Keratinocyte (primary cell): ENCODE data around the gene MED23. TPM values are rescaled to one million over a fixed set of nuclear protein-coding genes. Genes with fewer than 3 reads are reported as not detected.
"Not testable (repeated sequence)": the region's sequence is repeated elsewhere in the genome, so short reads cannot be mapped to it uniquely, and the experiment has no call there.

ENCODE experiments used
- DNase-seq: peaks from one replicate; pipeline ENCODE4 v3.0.0-alpha.2; 2011; ENCODE audit warnings: low read depth, missing footprints, low spot score
- FAIRE-seq: peaks from 2 replicates; lab custom pipeline; 2011; peaks lifted over from hg19 to GRCh38; lab: Jason Lieb, UNC
- H2AFZ ChIP-seq: 2 replicates; pipeline ENCODE4 v1.6.0; 2012; ENCODE audit warnings: low read length, control low read depth, inconsistent platforms; ENCODE audit not compliant: control insufficient read depth
- H3K27ac ChIP-seq: 2 replicates; pipeline ENCODE4 v1.5.1; 2011; ENCODE audit warnings: low read length; ENCODE audit not compliant: control insufficient read depth, insufficient read depth
- H3K27me3 ChIP-seq: 3 replicates; pipeline ENCODE4 v1.6.0; 2011; ENCODE audit warnings: low read length; ENCODE audit not compliant: control insufficient read depth, insufficient read depth; ENCODE audit errors: extremely low read depth
- H3K36me3 ChIP-seq, 2 experiments: 2 replicates in 1 of 2; 3 replicates in 1 of 2; pipeline ENCODE4 v1.5.1; 2011; ENCODE audit warnings: low read length in 2 of 2, mild to moderate bottlenecking in 1 of 2; ENCODE audit not compliant: control insufficient read depth in 2 of 2, insufficient read depth in 2 of 2; ENCODE audit errors: extremely low read depth in 1 of 2
- H3K4me1 ChIP-seq: 3 replicates; pipeline ENCODE4 v1.5.1; 2011; ENCODE audit warnings: low read length; ENCODE audit not compliant: control insufficient read depth, insufficient read depth; ENCODE audit errors: extremely low read depth
- H3K4me2 ChIP-seq: 3 replicates; pipeline ENCODE4 v1.6.0; 2011; ENCODE audit warnings: low read depth, low read length; ENCODE audit not compliant: control insufficient read depth, insufficient read depth; ENCODE audit errors: extremely low read depth
- H3K4me3 ChIP-seq, 3 experiments: fragments of 200-600 bp in 1 of 3; sonication (generic) in 1 of 3; 2 replicates in 2 of 3; 3 replicates in 1 of 3; pipeline ENCODE4 v1.5.1; 2011 to 2016; ENCODE audit warnings: low read length in 3 of 3, mild to moderate bottlenecking in 3 of 3, control low read depth in 2 of 3, inconsistent platforms in 1 of 3, low read depth in 1 of 3, mixed read lengths in 1 of 3, mixed run types in 1 of 3, moderate library complexity in 1 of 3; ENCODE audit not compliant: control insufficient read depth in 2 of 3, insufficient read depth in 2 of 3; ENCODE audit errors: extremely low read depth in 1 of 3
- H3K79me2 ChIP-seq: 2 replicates; pipeline ENCODE4 v1.6.0; 2012; ENCODE audit warnings: low read length; ENCODE audit not compliant: control insufficient read depth, insufficient read depth
- H3K9ac ChIP-seq: 3 replicates; pipeline ENCODE4 v1.6.0; 2011; ENCODE audit warnings: low read length; ENCODE audit not compliant: control insufficient read depth, insufficient read depth; ENCODE audit errors: extremely low read depth
- H3K9me1 ChIP-seq: 3 replicates; pipeline ENCODE4 v1.6.0; 2011; ENCODE audit warnings: low read length; ENCODE audit not compliant: control insufficient read depth, insufficient read depth; ENCODE audit errors: extremely low read depth
- H3K9me3 ChIP-seq: 2 replicates; pipeline ENCODE4 v1.5.1; 2012; ENCODE audit warnings: low read depth, low read length; ENCODE audit not compliant: control insufficient read depth
- H4K20me1 ChIP-seq: 3 replicates; pipeline ENCODE4 v1.6.0; 2011; ENCODE audit warnings: low read length; ENCODE audit not compliant: control insufficient read depth, insufficient read depth; ENCODE audit errors: extremely low read depth
- CTCF ChIP-seq, 3 experiments: IDR thresholded peaks in 1 of 3; conservative IDR thresholded peaks in 1 of 3; optimal IDR thresholded peaks in 1 of 3; 2 replicates in 2 of 3; 3 replicates in 1 of 3; pipeline versions ENCODE3 to v1.5.1; 2011; ENCODE audit warnings: low read length in 3 of 3, mild to moderate bottlenecking in 3 of 3, moderate library complexity in 2 of 3, control low read depth in 1 of 3, inconsistent platforms in 1 of 3; ENCODE audit not compliant: insufficient read depth in 2 of 3; ENCODE audit errors: extremely low read depth in 1 of 3
- EZH2 ChIP-seq: IDR thresholded peaks from one replicate; pipeline ENCODE4 v1.6.1; 2012; ENCODE audit warnings: inconsistent platforms, mild to moderate bottlenecking, low read length, moderate library complexity
- dilution Hi-C: fragments of 300-500 bp; cut with MboI; formaldehyde crosslinking; loops from one replicate; pipeline ENCODE4 v1.7.0; 2020; ENCODE audit warnings: low sequenced_read_pairs; ENCODE audit not compliant: extremely low pct_ligation_motif_present
- polyA plus RNA-seq, 5 experiments: library from polyadenylated mRNA; depleted of rRNA in 3 of 5; stranded (reverse) in 3 of 5; stranded (forward) in 1 of 5; unstranded in 1 of 5; fragments of >200 nt; gene quantifications; 1 replicate in 1 of 5; 2 replicates in 3 of 5; 3 replicates in 1 of 5; pipeline versions ENCODE4 v1.2.1 to v1.2.3, GENCODE V29; 2011 to 2012; ENCODE audit warnings: missing spikeins in 2 of 5, low read depth in 1 of 5, low replicate concordance in 1 of 5

The MED23 gene
- polyA plus RNA-seq, 1 donor (not counting 4 experiments of a cell fraction or from before 2014, with no cell fraction given): 24.9 TPM

DNA sequence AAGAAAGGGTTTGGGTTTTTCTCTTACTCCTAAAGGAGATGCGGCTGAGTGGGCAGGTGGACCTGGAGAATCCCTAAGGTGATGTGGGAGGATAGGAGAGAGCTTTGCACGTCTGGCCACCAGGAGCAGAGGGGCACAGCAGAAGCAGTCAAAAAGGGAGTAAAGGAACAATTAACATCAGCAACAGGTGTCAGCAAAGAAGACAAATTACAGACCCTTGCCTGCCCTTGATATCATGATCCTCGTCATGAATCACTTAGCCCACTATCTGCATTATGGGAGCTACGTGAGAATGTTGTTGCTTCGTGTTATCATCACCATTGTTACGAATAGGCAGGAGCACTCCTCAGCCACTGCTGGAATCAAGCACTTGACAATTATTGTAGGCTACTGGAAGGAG, 80.6 kb downstream of the MED23 start:
- TF ChIP-seq EZH2 (no peak), CTCF (optimal IDR thresholded peaks at IDR 0.05 in 1 of 3, IDR thresholded peaks at IDR 0.05 in 1 of 3, conservative IDR thresholded peaks at IDR 0.05 in 1 of 3; ENCODE audit: extremely low read depth in 1 of 3, insufficient read depth in 2 of 3, low read length in 3 of 3) (no peak)
- Histone ChIP-seq H3K4me3 (no peak overlapping the region), H2AFZ (no peak overlapping the region), H3K27me3 (no peaks in the 10 kb centered on the region), H3K4me1 (no peaks in the 10 kb centered on the region), H4K20me1 (no peaks in the 10 kb centered on the region), H3K9me3 (no peaks in the 10 kb centered on the region), H3K9ac (no peak overlapping the region), H3K4me2 (no peak overlapping the region), H3K27ac (no peak overlapping the region), H3K9me1 (no peaks in the 10 kb centered on the region), H3K79me2 (no peaks in the 10 kb centered on the region), H3K36me3 (no peaks in the 10 kb centered on the region)
- FAIRE-seq (no peak), DNase-seq (no peak)
- dilution Hi-C loops: no loop called here

DNA sequence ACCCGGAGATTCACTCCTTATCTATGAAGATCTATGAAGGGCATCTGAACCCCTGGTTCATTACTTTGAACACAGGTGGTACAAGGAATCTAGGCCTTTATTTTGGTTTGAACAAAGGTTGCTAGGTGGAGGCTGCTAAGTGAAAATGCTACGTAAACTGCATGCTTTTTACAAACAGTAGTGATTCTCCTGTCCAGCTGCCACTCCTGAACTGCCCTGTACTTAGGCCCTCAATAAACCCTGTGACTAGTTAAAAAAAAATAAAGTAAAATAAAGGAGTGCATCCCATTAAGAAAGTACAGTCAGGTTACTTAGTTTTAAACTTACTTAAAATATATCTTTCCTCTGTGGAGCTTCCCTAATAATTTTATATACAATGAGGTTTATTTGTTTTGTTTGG, 82.7 kb downstream of the MED23 start:
- no peaks in the 10 kb centered on the region for H3K27me3 ChIP-seq
- H3K9me1 ChIP-seq: no peaks in the 10 kb centered on the region
- H3K36me3 ChIP-seq: no peaks in the 10 kb centered on the region
- no peak for TF ChIP-seq EZH2
- no peak for TF ChIP-seq CTCF (optimal IDR thresholded peaks at IDR 0.05 in 1 of 3, IDR thresholded peaks at IDR 0.05 in 1 of 3, conservative IDR thresholded peaks at IDR 0.05 in 1 of 3; ENCODE audit: extremely low read depth in 1 of 3, insufficient read depth in 2 of 3, low read length in 3 of 3)
- no peaks in the 10 kb centered on the region for H3K4me1 ChIP-seq
- no peaks in the 10 kb centered on the region for H3K9me3 ChIP-seq
- FAIRE-seq: no peak
- H3K27ac ChIP-seq: no peak overlapping the region
- H2AFZ ChIP-seq: no peak overlapping the region
- H3K4me3 ChIP-seq: no peak overlapping the region
- no peaks in the 10 kb centered on the region for H3K79me2 ChIP-seq
- H4K20me1 ChIP-seq: no peaks in the 10 kb centered on the region
- no peak overlapping the region for H3K9ac ChIP-seq
- dilution Hi-C loops: no loop called here
- DNase-seq: no peak
- no peak overlapping the region for H3K4me2 ChIP-seq

DNA sequence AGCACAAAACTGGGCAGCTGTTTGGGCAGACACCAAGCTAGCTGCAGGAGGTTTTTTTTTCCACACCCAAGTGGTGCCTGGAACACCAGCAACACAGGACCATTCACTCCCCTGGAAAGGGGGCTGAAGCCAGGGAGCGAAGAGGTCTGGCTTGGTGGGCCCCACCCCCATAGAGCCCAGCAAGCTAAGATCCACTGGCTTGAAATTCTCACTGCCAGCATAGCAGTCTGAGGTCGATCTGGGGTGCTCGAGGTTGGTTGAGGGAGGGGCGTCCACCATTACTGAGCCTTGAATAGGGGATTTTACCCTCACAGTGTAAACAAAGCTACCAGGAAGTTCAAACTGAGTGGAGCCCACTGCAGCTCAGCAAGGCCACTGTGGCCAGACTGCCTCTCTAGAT, 89.4 kb downstream of the MED23 start:
- H3K9ac ChIP-seq, H3K9me3 ChIP-seq, H3K4me3 ChIP-seq, H3K27me3 ChIP-seq, H2AFZ ChIP-seq, H3K9me1 ChIP-seq, H3K79me2 ChIP-seq, DNase-seq, FAIRE-seq, H3K27ac ChIP-seq, H3K4me2 ChIP-seq, H4K20me1 ChIP-seq, dilution Hi-C loops, H3K4me1 ChIP-seq, H3K36me3 ChIP-seq: not testable (repeated sequence)
